ENCODE data around the gene ABRAXAS1.

Gene ABRAXAS1

DNA sequence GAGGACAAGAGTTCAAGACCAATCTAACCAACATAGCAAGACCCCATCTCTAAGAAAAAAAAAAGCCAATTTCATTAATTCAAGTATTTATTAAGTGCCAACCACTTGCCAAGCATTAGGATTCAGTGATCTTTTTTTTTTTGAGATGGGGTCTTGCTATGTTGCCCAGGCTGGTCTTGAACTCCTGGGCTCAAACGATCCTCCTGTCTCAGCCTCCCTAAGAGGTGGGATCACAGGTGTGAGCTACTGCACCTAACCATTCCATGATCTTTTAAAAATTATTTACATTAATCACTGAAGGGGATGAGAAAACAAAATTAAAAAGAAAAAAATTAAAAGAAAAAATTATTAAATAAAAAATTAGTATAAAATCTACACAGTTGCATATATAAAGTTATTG lies 53.7 kb downstream of the ABRAXAS1 start (continued):
- TF ChIP-seq ZNF214 (tag by site-specific recombination; IDR thresholded peaks at IDR 0.05; ENCODE audit: borderline replicate concordance) (no peak), ZNF324 (tag by site-specific recombination; IDR thresholded peaks at IDR 0.05) (no peak)

GRCh38 chr4:83418211-83418610 lies 66.7 kb downstream of the ABRAXAS1 start:
- CTCF ChIA-PET, result no interaction called here
- POLR2A ChIA-PET, result interaction anchor here (0.6 kb wide), 1 partner anchor 102 kb away, joined by 3 read pairs; no protein-coding TSS in a partner anchor
- H3K4me1 ChIP-seq (ENCODE audit: control insufficient read depth, insufficient read depth, low read length), result no peaks in the 10 kb centered on the region
- TF ChIP-seq ZNF24 (tag by site-specific recombination; IDR thresholded peaks at IDR 0.05), result no peak
- no peak for TF ChIP-seq ZNF2 (tag by site-specific recombination; IDR thresholded peaks at IDR 0.05)
- TF ChIP-seq INSM2 (tag by site-specific recombination; IDR thresholded peaks at IDR 0.05), result no peak
- no peak for TF ChIP-seq ZNF394 (tag by site-specific recombination; IDR thresholded peaks at IDR 0.05; ENCODE audit: borderline replicate concordance)
- TF ChIP-seq ZNF549 (tag by site-specific recombination; IDR thresholded peaks at IDR 0.05), result no peak
- peaks cover 3 to 45% of the 10 kb centered on the region in 2 experiments; a peak in 2 of 3 replicates for H3K36me3 ChIP-seq (ENCODE audit: control insufficient read depth in 2 of 2, insufficient read depth in 1 of 2, low read length in 2 of 2)
- no peak overlapping the region for H3K4me3 ChIP-seq (ENCODE audit: low read depth, low read length)
- H3K9me3 ChIP-seq (ENCODE audit: control insufficient read depth, insufficient read depth, low read depth, low read length), result no peaks in the 10 kb centered on the region
- no peak overlapping the region for H3K27ac ChIP-seq (ENCODE audit: extremely low read depth, low read depth, low read length)

GRCh38 chr4:83417566-83417965 lies 67.3 kb downstream of the ABRAXAS1 start:
- Histone ChIP-seq H3K36me3 (ENCODE audit: control insufficient read depth in 2 of 2, insufficient read depth in 1 of 2, low read length in 2 of 2) (peaks cover 3 to 45% of the 10 kb centered on the region in 2 experiments; a peak in 2 of 3 replicates), H3K4me3 (ENCODE audit: low read depth, low read length) (no peak overlapping the region), H3K4me1 (ENCODE audit: control insufficient read depth, insufficient read depth, low read length) (no peaks in the 10 kb centered on the region), H3K27ac (ENCODE audit: extremely low read depth, low read depth, low read length) (no peak overlapping the region), H3K9me3 (ENCODE audit: control insufficient read depth, insufficient read depth, low read depth, low read length) (no peaks in the 10 kb centered on the region)
- ChIA-PET CTCF (no interaction called here), POLR2A (no interaction called here)
- TF ChIP-seq ZXDB (tag by site-specific recombination; IDR thresholded peaks at IDR 0.05) (no peak), ZNF354C (tag by site-specific recombination; IDR thresholded peaks at IDR 0.05; ENCODE audit: borderline replicate concordance, low read depth) (no peak), HOXA7 (CRISPR knock-in tag; IDR thresholded peaks at IDR 0.05; ENCODE audit: borderline replicate concordance) (no peak), ZNF677 (tag by site-specific recombination; IDR thresholded peaks at IDR 0.05) (no peak), ZBTB21 (tag by site-specific recombination; IDR thresholded peaks at IDR 0.05) (no peak), SP2 (tag by site-specific recombination; IDR thresholded peaks at IDR 0.05) (no peak), ZNF837 (tag by site-specific recombination; IDR thresholded peaks at IDR 0.05) (no peak), ZBTB1 (tag by site-specific recombination; IDR thresholded peaks at IDR 0.05) (no peak), ZNF157 (tag by site-specific recombination; IDR thresholded peaks at IDR 0.05) (no peak), ZBTB17 (tag by site-specific recombination; IDR thresholded peaks at IDR 0.05) (no peak), MYNN (tag by site-specific recombination; IDR thresholded peaks at IDR 0.05; ENCODE audit: borderline replicate concordance) (no peak), ZNF37A (tag by site-specific recombination; IDR thresholded peaks at IDR 0.05) (no peak)
- TF ChIP-seq, protein P1, sequence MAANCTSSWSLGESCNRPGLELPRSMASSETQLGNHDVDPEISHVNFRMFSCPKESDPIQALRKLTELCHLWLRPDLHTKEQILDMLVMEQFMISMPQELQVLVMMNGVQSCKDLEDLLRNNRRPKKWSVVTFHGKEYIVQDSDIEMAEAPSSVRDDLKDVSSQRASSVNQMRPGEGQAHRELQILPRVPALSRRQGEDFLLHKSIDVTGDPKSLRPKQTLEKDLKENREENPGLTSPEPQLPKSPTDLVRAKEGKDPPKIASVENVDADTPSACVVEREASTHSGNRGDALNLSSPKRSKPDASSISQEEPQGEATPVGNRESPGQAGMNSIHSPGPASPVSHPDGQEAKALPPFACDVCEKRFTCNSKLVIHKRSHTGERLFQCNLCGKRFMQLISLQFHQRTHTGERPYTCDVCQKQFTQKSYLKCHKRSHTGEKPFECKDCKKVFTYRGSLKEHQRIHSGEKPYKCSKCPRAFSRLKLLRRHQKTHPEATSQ (tag by site-specific recombination; IDR thresholded peaks at IDR 0.05), result no peak

- ChIA-PET CTCF (no interaction called here), POLR2A (no interaction called here)
- peaks cover 0 to 46% of the 10 kb centered on the region in 2 experiments; a peak in 2 of 3 replicates for H3K36me3 ChIP-seq (ENCODE audit: control insufficient read depth in 2 of 2, insufficient read depth in 1 of 2, low read length in 2 of 2)
Observed at GRCh38 chr4:83413676-83414075, 71.2 kb downstream of the ABRAXAS1 start.

More at GRCh38 chr4:83413676-83414075, 71.2 kb downstream of the ABRAXAS1 start:
- Histone ChIP-seq H3K4me1 (ENCODE audit: control insufficient read depth, insufficient read depth, low read length) (no peaks in the 10 kb centered on the region), H3K9me3 (ENCODE audit: control insufficient read depth, insufficient read depth, low read depth, low read length) (no peaks in the 10 kb centered on the region), H3K27ac (ENCODE audit: extremely low read depth, low read depth, low read length) (no peak overlapping the region), H3K4me3 (ENCODE audit: low read depth, low read length) (no peak overlapping the region)
- TF ChIP-seq ZNF2 (tag by site-specific recombination; IDR thresholded peaks at IDR 0.05), result no peak
- TF ChIP-seq ZSCAN16 (tag by site-specific recombination; IDR thresholded peaks at IDR 0.05), result no peak
